Amygdala (tissue), 56 donors: ENCODE data around the gene HNRNPH2.

Source experiments
- DNase-seq, 56 donors: peaks; one replicate each; lab custom pipeline; 2025; lab: John Stamatoyannopoulos, UW

Gene HNRNPH2, protein sequence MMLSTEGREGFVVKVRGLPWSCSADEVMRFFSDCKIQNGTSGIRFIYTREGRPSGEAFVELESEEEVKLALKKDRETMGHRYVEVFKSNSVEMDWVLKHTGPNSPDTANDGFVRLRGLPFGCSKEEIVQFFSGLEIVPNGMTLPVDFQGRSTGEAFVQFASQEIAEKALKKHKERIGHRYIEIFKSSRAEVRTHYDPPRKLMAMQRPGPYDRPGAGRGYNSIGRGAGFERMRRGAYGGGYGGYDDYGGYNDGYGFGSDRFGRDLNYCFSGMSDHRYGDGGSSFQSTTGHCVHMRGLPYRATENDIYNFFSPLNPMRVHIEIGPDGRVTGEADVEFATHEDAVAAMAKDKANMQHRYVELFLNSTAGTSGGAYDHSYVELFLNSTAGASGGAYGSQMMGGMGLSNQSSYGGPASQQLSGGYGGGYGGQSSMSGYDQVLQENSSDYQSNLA

DNA sequence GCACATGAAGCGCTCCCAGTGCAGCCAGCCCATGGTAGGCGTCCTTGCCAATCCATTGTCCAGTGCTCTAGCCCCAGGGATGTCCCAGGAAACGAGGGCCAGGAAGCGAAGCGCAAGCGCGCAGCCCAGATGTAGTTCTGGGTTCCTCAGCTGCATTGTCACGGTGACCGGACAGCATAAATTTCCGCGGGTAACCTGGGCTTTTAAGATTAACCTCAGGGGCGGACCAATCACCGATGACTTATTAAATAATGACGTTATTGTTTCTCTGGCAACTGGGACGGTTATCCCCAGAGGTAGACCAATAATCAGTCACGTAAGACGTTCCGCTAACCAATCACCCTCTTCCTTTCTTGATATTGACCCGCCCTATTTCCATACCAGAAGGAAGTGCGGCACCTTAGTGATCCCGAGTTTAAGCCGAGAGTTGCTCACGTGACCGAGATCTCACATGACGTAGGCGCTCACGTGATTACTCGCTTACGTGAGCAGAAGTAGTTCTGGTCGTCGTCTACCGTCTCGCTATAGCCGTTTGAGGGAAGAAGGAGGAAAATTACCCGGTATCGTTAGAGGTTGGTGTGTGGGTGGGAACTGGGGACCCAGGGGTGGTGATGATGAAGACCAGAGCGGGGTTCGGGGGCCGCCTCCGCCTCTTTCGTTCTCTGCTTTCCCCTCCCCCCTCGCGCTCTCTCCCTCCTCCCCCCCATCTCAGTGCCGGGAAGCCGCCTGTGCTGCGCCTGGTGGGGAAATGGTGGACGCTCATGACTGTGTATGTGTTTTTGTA, at the start of gene HNRNPH2, which contains the start of gene GLA:
TSS of gene HNRNPH2 (plus strand) at position 475 of the 784 bp plus-strand sequence. CDS start 3,767 bp downstream, outside the sequence.
TSS of gene GLA (minus strand) at position 178 of the 784 bp plus-strand sequence. CDS start at position 156, 22 bp downstream.
- DNase-seq: peak; percentile 31 to 97 (median 80)

DNA sequence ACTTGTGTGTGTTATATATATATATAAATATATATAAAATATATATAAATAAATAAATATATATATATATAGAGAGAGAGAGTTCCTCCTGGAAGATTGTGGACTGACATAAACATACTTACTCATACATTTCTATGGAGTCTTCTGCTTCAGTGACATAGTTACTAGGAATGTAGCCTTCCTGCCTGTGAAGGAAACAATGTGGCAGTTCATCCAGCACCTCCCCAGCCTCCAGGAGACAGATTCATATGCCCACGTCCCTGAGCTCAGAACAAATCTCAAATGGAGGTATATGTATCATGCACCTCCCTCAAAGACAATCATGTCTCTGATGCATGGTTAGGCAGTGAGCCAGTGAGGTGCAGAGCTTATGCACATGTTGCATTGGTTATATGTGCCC, 48.1 kb upstream of the HNRNPH2 start:
- DNase-seq: no peak

DNA sequence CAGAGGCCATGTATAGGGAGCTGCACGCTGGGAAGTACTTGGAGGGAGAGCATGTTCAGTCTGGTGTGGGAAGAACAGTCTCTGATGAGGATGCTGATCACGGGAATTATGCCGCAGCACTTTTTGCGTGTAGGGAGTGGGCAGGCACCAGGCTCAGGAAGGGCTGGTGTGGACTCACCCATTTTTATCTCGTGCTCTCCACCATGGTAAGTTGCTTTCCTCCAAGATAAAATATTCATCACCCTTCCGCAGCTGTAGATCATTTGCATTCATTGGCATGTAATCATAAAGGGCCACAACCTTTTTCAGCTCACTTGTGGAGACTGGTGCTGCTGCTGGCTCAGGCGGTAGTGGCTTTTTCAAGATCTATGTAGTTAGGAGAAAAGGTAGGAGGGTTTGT, 47.6 kb upstream of the HNRNPH2 start:
- DNase-seq: no peak

- DNase-seq: no peak
Measured at GRCh38 chrX:101362116-101362515, 45.9 kb upstream of the HNRNPH2 start.

DNA sequence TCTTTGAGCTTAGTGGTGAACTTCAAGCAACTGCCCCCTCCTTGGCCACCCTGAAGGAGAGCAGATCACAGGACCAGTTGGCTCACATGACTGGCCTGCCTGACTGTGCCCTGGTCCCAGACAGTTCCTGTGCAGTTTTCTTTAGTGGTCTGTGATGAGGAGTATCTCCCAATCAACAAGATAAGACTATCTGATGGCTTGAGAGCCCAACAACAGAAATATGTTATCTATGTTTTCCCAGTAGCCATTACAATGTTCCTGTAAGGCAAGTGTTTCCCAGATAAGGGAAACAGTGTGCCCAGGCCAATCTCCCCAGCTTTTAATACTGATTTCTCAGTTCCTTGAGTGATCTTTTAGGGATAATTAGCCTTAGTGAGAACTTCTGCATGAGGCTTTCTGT, 45.3 kb upstream of the HNRNPH2 start:
- DNase-seq: no peak

- DNase-seq: no peak
Measured at GRCh38 chrX:101365301-101365795, 42.7 kb upstream of the HNRNPH2 start.

DNA sequence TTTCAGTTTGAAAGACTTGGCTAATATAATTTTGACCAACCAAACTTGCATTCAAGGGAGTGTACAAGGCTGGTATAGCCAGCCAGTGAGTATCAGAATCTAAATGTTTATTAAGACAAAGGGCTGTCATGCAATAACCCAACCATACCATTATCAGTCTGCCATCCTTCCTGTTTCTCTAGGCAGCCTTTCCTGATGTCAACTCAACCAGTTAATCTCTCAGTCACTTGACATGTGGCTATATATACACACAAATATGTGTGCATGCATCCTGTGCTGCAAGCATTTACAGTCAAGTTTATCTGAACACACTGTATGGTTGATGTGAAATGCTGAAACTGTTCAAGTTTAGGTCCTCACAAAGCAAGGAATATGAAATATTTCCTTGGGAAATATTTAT, 39.2 kb upstream of the HNRNPH2 start:
- no peak for DNase-seq

DNA sequence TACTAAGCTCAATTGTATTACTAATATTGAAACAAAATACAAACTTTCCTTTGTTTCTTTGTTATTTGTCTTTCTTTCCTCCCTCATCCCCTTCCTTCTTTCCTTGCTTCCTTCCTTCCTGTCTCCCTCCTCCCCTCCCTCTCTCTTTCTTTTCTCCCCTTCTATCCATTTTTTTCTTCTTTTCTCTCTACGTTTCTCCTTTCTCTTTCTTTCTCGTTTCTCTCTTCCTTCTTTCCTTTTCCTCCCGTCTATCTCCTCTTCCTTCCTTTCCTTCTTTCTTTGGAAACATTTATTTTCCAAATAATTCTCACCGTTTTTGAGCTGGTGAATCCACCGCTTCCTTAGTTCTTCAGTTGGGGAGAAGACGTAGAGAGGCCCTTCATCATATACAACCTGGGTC, 38.3 kb upstream of the HNRNPH2 start:
- no peak for DNase-seq

GRCh38 chrX:101370888-101371504, 37.0 kb upstream of the HNRNPH2 start:
- DNase-seq: no peak

- DNase-seq: peak in 1 of 56 donors; percentile 0
Measured at GRCh38 chrX:101377547-101377946, 30.5 kb upstream of the HNRNPH2 start.

DNA sequence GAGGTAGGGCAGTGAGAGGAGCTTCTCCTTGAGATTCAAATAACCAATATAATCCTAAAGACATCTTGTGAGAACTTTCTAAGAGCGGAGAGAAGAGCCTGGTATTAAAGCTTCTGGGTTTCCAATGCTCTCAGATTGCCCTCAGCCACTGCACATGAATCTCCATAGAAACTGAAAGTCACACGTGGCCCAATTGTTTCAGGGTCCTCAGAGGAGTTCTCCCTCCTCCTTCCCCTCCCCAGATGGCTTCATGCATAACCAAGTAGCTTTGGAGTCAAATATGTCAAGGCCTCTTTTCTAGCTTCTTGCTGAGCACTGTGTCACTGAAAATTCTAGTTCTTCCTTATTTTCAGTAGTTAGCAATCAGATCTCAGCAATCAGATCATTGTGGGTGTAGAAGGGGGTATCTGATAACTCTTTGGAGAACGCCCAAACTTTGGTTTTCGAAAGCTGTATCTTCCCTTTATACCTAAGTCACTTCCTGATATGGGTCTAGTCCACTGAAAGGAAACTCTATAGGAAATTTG, 24.3 kb upstream of the HNRNPH2 start:
- no peak for DNase-seq

DNA sequence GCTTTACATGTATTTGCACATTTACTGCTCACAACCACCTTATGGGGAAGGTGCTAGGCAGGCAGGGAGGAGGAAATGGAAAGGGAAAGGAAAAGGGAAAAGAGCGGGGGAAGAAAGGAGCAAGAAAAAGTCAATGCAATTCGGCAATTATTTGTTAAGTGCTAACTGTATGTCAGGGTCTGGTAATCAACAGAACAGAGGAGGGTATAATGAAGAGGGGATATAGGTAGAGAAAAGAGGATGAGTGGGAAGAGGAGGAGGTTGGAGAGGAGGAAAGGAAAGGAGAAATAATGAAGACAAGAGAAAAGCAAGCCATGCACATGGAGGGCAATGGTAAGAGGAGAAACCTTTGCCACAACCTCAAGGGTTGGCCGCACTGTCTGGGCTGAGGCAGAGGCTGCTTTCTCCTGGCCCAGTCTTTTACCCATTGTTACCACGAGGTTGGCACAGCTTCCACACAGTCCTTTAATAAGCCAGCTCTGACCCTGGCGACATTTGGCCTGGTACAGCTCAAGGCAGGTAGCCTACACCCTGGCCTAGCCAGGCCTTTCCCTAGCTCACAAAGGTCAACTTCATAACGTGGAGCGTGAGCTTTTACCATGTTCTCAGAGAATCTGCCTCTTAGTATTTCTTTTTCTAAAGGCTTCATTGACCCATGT, 22.9 kb upstream of the HNRNPH2 start:
- DNase-seq: no peak

- DNase-seq: peak in 7 of 56 donors; percentile 0 to 27 (median 0)
Measured at GRCh38 chrX:101385795-101386541, 22.1 kb upstream of the HNRNPH2 start, which contains the start of gene BTK. Gene BTK (minus strand): TSS chrX:101386191. CDS start chrX:101375284, 10,907 bp downstream.

GRCh38 chrX:101386542-101386885, 21.5 kb upstream of the HNRNPH2 start:
- no peak for DNase-seq

DNA sequence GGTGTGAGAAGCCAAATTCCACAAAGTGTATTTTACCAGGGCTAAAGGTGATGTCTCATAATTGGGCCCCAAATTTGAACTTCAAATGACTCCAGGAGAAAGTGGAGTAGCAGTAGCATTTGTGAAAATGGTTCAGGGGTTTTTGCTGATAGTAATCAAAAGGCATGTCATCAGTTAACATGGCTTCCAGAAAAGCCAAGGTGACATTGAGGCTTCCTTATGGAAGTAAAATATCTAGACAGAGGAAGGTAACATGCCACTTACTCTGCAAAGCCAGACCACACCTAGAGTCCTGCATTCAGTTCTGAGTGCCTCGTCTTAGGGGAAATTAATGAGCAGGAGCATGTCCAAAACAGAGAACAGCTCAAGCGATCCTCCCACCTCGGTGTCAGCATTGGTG, 19.4 kb upstream of the HNRNPH2 start:
- DNase-seq: no peak

- DNase-seq: peak in 55 of 56 donors; percentile 1 to 88 (median 61)
Measured at GRCh38 chrX:101390664-101391525, 17.1 kb upstream of the HNRNPH2 start, which contains the start of gene RPL36A. Gene RPL36A (plus strand): TSS chrX:101391011. CDS start chrX:101391044, 33 bp downstream.

- DNase-seq: no peak
Measured at GRCh38 chrX:101391831-101392230, 16.2 kb upstream of the HNRNPH2 start.
